Osteocyte (in vitro differentiated cells): ENCODE measurements around the gene NRXN3. TPM values are rescaled to one million over a fixed set of nuclear protein-coding genes. Genes with fewer than 3 reads are reported as not detected.
A peak's percentile ranks its signal among the peaks of the same experiment; 100 is the strongest.

ENCODE experiments used
- DNase-seq: peaks from one replicate; pipeline ENCODE4 v3.0.0; 2021; ENCODE audit warnings: mixed read lengths; ENCODE audit not compliant: unreplicated experiment; ENCODE audit errors: extremely low spot score
- H3K27ac Mint-ChIP-seq: one replicate; pipeline ENCODE4 v1.8.0; 2021; ENCODE audit warnings: mild to moderate bottlenecking, mixed read lengths; ENCODE audit not compliant: unreplicated experiment
- H3K27me3 Mint-ChIP-seq: one replicate; pipeline ENCODE4 v1.8.0; 2021; ENCODE audit warnings: mixed read lengths; ENCODE audit not compliant: unreplicated experiment
- H3K36me3 Mint-ChIP-seq: one replicate; pipeline ENCODE4 v1.8.0; 2021; ENCODE audit warnings: mixed read lengths; ENCODE audit not compliant: unreplicated experiment
- H3K4me1 Mint-ChIP-seq: one replicate; pipeline ENCODE4 v1.8.0; 2021; ENCODE audit warnings: mixed read lengths; ENCODE audit not compliant: unreplicated experiment
- H3K4me3 Mint-ChIP-seq: one replicate; pipeline ENCODE4 v1.8.0; 2021; ENCODE audit warnings: mild to moderate bottlenecking, moderate library complexity, mixed read lengths; ENCODE audit not compliant: unreplicated experiment
- H3K9me3 Mint-ChIP-seq: one replicate; pipeline ENCODE4 v1.8.0; 2021; ENCODE audit warnings: mixed read lengths; ENCODE audit not compliant: unreplicated experiment
- CTCF ChIP-seq: fragments of 200-600 bp; sonication (generic); IDR thresholded peaks from 2 replicates; pipeline ENCODE4 v1.5.0; 2021; ENCODE audit warnings: antibody characterized with exemption, mild to moderate bottlenecking, moderate library complexity
- total RNA-seq: library from RNA; stranded (reverse); gene quantifications from 2 replicates; pipeline ENCODE4 v1.2.1, GENCODE V29; 2021

The NRXN3 gene
- total RNA-seq, 1 donor from 2014 or later = 26.5 TPM

GRCh38 chr14:79443602-79444001 is 1273.4 kb downstream of the NRXN3 start:
- Mint-ChIP-seq H3K4me1 (peaks cover 9% of the 10 kb centered on the region), H3K9me3 (no peaks in the 10 kb centered on the region), H3K27ac (no peak overlapping the region), H3K36me3 (no peaks in the 10 kb centered on the region), H3K4me3 (no peak overlapping the region), H3K27me3 (no peaks in the 10 kb centered on the region)
- TF ChIP-seq CTCF = no peak
- DNase-seq = no peak

- no peak for TF ChIP-seq CTCF
- Mint-ChIP-seq H3K27me3 (no peaks in the 10 kb centered on the region), H3K36me3 (no peaks in the 10 kb centered on the region), H3K9me3 (no peaks in the 10 kb centered on the region), H3K4me3 (no peak overlapping the region), H3K4me1 (peaks cover 11% of the 10 kb centered on the region), H3K27ac (no peak overlapping the region)
- DNase-seq = no peak
These were observed 1278.8 kb downstream of the NRXN3 start for GRCh38 chr14:79448960-79449359.

GRCh38 chr14:79451601-79452000 is 1281.4 kb downstream of the NRXN3 start:
- H3K27ac Mint-ChIP-seq = no peak overlapping the region
- peaks cover 9% of the 10 kb centered on the region for H3K4me1 Mint-ChIP-seq
- no peak overlapping the region for H3K4me3 Mint-ChIP-seq
- no peaks in the 10 kb centered on the region for H3K9me3 Mint-ChIP-seq
- H3K27me3 Mint-ChIP-seq = no peaks in the 10 kb centered on the region
- no peak for DNase-seq
- no peaks in the 10 kb centered on the region for H3K36me3 Mint-ChIP-seq
- no peak for TF ChIP-seq CTCF

- peak overlapping the region; percentile 8 for H3K27ac Mint-ChIP-seq
- no peaks in the 10 kb centered on the region for H3K9me3 Mint-ChIP-seq
- H3K36me3 Mint-ChIP-seq = no peaks in the 10 kb centered on the region
- TF ChIP-seq CTCF = no peak
- H3K27me3 Mint-ChIP-seq = no peaks in the 10 kb centered on the region
- DNase-seq = no peak
- H3K4me1 Mint-ChIP-seq = peaks cover 9% of the 10 kb centered on the region
- H3K4me3 Mint-ChIP-seq = no peak overlapping the region
These were observed 1283.1 kb downstream of the NRXN3 start for GRCh38 chr14:79453276-79453675.

- no peak for DNase-seq
- Mint-ChIP-seq H3K4me1 (peaks cover 4% of the 10 kb centered on the region), H3K9me3 (no peaks in the 10 kb centered on the region), H3K27ac (no peak overlapping the region), H3K36me3 (peaks cover 5% of the 10 kb centered on the region), H3K27me3 (no peaks in the 10 kb centered on the region), H3K4me3 (no peak overlapping the region)
- no peak for TF ChIP-seq CTCF
These were observed 1294.3 kb downstream of the NRXN3 start for GRCh38 chr14:79464468-79464867.
